ENCODE measurements around the gene BIRC7.

The BIRC7 gene

DNA sequence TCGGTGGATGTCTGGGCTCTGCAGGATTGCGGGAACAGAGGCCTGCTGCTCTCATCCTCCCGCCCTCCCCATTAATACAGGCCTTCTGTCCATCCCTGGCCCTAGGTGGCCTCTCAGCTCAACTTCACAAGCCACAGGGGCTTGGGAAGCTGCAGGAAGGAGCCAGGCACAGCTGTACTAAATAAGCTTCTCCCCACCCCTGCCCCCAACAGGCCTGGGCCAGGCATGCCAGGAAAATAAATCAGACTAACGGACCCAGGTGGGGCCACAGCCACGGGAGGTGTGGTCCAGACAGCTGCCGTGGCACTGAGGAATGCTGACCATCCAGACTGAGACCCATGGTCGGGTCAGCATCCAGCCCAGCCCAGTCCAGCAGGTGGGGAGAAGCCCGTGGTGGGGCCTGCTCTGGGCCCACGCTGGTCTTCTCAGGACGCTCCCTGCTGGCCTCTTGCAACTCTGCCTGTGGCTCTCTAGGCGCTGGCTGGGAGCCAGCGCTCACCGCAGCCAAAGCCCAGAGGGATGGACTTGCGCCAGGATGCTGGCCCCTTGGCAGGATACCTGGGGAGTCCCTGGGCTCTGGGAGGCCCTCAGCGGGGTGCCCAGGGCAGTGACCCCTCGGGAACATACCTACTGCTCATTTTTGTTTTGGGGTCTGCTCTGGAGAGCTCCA lies 11.2 kb upstream of the BIRC7 start:
- DNase-seq (ENCODE audit: low read depth in 2 of 2), result no peak

DNA sequence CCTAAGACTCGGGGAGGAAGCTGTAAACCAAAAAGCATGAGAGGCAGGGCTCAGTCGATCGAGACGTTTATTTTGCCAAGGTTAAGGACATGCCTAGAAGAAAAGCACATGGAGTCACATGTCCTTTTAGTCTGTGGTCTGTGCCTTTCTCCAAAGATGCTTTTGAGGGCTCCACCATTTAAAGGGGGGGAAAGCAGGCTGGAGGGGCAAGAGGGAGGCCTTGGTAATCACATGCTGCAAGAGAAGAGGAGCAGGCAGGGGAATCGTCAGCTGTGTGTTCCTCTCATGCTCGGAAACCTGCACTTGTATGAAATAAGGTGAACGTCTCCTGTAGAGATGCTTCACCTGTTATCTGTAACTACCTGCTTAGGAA lies 10.6 kb upstream of the BIRC7 start:
- DNase-seq (ENCODE audit: low read depth in 2 of 2), result no peak

DNA sequence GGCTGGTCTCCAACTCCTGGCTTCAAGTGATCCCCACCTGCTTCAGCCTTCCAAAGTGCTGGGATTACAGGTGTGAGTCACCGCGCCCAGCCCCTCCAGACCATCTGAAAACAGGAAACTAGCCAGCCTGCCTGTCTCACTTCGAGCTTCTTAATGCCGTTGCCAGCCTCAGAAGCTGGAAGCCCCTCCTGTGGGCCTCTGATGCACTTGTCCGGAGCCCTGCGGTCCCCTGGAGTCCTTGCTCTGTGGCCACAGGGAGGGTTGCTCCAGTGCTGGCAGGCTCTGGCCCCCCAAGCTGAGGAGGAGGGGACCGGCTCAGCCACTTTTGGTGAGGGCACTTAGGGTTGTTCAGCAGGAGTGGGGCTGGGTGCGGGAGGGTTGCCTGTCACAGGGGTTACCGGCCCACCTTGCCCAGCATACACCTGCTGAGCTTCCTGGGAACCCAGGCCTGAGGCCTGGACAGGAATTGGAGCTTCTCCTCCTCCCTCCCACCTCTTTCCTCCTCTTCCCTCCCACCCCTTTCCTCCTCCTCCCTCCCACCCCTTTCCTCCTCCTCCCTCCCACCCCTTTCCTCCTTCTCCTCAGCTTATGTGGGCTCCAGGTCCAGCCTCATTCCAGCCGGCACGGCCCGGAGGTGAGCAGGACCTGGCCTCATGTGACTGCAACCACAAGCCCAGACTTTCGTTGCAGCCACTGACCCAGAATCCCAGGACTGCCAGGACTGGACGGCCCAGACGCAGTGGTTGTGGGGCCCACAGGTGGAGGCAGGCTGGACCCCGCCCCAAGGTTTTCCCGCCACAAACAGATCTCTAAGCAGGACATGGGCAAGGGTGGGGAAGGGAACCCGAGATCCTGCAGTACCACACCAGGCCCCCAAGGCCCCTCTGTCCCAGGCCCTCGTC lies 9.4 kb upstream of the BIRC7 start:
- DNase-seq (ENCODE audit: low read depth in 2 of 2), result no peak

DNA sequence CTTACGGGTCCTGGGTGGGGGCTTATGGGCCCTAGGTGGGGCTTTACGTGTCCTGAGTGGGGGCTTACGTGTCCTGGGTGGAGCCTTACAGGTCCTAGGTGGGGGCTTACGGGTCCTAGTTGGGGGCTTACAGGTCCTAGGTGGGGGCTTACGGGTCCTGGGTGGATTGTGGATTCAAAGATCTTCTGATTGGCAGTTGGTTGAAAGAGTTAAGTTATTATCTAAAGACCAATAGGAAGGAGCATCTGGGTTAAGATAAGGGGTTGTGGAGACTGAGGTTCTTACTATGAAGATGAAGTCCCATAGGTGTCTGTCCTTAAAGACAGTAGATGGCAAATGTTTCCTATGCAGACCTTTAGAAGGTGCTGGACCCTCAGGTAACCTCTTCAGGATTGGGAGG lies 8.4 kb upstream of the BIRC7 start:
- no peak for DNase-seq (ENCODE audit: low read depth in 2 of 2)

DNA sequence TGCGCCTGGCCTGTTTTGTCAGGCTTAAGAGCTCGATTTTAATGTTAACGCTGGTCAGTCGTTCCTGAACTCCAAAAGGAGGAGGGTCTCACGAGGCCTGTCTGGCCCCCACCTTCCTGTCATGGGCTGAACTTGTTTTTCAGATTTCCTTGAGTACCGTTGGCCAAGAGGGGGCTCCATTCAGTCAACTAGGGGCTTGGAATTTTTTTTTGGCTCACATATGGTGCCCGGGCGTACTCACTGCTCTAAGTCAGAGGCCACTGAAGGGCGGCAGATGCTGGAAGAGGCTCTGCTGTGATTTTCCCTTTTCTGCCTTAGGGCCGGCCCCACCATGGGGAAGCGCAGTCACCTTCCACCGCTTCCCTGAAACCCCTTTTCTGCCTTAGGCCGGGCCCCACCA lies 6.9 kb upstream of the BIRC7 start:
- no peak for DNase-seq (ENCODE audit: low read depth in 2 of 2)

DNA sequence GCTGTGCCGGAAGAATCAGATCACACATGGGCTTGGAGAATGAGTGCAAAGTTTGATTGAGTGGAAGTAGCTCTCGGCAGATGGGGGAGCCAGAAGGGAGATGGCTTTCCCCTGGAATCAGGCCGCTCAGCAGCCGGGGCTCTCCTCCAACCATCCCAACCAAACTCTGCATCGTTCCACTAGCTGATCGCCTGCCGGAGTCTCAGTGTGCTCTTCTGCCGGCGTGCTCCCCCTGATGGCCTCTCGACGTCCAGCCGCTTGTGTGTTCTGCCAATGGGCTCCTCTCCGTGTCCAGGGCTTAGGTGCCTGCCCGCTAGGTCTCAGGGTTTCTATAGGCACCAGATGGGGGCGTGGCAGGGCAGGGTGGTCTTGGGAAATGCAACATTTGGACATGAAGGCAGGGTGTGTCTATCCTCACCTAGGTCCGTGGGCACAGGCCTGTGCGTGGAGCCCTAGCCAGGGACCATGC lies 4.9 kb upstream of the BIRC7 start:
- no peak for DNase-seq (ENCODE audit: low read depth in 2 of 2)

DNA sequence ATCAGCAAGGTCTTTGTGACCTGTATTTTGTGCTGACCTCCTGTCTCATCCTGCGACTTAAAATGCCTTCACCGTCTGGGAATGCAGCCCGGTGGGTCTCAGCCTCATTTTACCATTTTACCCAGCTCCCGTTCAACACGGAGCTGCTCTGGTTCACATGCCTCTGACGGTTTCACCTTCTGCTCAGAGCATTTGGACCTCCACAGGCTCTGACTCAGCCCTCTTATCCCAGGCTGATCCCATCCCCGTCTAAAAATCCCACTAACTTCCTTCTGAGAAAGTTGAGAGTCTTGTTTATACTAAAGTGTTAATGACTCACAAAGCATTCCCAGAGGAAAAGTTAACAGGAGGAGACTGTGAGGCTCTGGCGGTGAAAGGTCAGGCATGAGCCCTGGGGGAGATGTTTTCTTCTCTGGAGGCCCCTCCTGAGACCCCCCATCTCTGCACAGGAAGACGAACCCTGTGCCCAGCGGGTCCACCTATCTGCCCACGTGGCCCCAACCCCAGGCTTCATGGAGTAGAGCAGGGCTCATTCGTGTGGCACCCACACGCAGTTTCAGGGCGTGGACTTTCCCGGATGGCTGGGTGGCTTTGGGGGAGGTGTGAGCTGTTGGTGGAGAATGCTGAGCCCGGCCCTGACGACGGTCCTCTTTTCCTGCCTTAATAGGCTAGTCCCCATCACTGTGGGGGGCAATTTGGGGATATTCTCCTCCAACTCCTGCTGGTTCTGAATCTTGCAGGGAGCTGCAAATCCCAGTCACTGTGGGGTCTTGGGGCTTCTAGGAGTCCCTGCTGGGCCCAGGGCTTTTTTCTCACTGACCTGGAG lies 3.3 kb upstream of the BIRC7 start:
- no peak for DNase-seq (ENCODE audit: low read depth in 2 of 2)

DNA sequence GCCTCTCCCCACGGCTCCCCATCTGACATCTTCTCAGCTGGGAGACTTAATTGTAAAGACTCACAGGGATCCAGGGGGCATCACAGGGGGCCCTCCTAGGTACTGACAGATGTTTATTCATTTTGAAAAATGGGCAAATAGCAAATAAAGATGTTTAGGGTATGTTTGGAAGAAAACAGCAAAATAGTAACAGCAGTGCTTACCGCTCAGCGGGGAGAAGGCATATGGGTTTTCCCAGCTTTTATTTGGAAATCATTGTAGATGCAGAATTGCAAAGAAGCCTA lies 2.7 kb upstream of the BIRC7 start:
- DNase-seq (ENCODE audit: low read depth in 2 of 2), result no peak

DNA sequence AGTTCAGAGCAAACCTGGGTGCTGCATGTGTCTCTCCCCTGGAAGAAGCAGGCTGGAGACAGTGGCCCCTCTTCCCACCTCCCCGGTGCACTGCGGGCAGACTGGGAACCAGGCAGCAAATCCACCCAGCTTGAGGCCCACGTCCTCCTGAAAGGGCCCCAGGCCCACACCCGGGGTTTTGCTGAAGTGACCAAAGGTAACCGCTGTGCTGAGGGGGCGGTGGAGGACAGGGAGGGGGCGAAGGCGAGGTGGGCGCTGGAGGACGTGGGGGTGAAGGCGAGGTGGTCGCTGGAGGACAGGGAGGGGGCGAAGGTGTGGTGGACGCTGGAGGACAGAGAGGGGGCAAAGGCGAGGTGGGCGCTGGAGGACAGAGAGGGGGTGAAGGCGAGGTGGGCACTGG lies 1.8 kb upstream of the BIRC7 start:
- DNase-seq (ENCODE audit: low read depth in 2 of 2), result no peak

DNA sequence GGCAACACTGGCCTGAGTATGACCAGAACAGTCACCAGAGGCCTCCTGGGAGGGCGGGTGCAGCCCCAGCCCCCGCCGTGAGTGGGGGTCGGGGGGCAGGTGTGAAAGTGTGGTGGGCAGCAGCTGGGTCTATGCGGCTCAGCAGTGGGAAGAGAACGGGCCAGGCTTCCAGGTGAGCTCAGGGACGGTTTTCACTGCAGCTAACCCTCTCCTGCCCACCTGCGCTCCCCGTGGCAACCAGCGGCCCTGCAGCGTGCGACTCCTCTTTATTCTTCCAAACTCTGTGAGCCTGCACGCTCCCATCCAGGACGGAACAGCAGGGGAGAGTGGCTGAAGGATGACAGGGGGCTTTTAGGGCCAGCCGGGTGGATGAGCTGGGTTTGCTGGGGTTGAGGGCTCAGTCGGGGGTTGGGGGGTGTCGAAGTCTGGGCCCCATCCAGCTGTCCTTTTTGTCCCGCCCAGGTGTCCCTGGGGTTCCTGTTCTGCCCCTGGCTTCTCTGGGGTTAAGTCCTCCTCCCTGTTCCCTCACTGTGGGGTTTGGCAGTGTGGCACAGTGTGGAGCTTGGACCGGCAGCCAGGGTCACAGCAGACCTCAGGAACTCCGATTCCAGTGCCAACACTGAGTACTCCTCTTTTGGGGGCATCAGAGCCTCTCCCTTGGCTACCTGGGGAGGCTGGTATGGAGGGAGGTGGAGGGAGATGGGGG lies 859 bp upstream of the BIRC7 start:
- DNase-seq (ENCODE audit: low read depth in 2 of 2), result no peak

DNA sequence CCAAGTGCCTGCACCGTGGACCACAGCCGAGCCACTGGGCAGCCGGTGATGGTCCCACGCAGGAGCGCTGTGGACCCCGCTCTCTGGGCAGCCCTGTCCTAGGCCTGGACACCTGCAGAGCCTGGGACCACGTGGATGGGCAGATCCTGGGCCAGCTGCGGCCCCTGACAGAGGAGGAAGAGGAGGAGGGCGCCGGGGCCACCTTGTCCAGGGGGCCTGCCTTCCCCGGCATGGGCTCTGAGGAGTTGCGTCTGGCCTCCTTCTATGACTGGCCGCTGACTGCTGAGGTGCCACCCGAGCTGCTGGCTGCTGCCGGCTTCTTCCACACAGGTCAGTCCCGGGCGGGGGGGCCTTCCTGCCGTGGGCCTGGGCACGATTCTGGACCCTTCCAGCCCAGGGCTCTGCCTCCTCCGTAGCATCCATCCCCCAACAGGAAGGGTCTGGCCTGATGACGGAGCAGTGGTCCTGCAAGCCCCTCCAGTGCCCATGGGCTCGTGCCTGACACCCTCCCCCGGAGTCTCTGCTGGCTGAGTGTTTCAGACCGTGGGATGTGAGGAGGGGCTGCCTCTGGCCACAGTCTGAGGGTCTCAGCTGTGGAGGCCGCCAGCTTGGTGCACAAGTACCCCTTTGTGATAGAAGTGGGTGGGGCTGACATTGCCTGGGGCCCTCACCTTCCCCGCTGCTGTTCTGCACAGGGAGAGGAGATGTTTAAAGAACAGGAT lies 572 bp downstream of the BIRC7 start:
- no peak for DNase-seq (ENCODE audit: low read depth in 2 of 2)

DNA sequence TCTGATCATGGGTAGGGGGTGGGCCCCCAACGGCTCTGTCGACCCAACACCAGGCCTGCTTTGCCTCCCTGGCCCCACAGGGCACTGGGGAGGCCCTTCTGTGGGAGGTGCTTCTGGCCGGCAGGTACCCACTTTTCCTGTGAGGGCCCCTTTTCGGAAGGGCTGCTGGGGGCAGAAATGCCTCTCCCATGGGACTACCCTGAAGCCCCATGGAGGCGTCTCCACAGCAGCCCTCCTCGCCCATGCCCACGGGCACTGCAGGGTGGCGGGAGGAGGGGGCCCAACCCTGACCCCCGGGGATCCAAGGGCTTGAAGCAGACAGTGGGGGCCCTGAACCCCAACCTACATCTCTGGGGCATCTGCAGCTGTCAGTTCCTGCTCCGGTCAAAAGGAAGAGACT lies 2.3 kb downstream of the BIRC7 start:
- no peak for DNase-seq (ENCODE audit: low read depth in 2 of 2)

DNA sequence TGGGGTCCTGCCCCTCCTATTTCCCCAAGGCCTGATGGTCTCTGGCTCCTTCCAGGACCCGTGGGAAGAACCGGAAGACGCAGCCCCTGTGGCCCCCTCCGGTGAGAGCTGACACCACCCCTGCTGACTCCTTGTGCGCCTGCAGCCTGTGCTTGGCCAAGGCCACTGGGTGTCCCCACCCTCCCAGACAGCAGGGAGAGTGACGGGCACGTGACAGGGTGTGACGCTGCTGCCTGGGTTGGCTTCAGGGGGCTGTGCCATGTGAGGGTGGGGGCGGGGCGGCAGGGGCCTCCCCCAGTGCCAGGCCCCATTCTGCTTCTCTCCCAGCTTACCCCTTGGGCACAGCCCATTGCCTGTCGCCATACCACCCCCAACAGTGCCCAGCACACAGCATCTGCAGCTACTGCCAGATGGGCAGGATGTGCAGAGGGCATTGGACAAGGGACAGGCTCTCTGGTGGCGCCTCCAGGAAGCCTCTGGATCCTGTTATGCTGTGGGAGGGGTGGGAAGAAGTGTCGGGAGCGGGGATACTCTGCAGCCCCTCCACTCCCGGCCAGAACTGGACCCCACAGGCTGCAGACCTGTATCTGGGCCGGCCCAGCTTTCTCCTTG lies 2.9 kb downstream of the BIRC7 start:
- DNase-seq (ENCODE audit: low read depth in 2 of 2), result no peak

DNA sequence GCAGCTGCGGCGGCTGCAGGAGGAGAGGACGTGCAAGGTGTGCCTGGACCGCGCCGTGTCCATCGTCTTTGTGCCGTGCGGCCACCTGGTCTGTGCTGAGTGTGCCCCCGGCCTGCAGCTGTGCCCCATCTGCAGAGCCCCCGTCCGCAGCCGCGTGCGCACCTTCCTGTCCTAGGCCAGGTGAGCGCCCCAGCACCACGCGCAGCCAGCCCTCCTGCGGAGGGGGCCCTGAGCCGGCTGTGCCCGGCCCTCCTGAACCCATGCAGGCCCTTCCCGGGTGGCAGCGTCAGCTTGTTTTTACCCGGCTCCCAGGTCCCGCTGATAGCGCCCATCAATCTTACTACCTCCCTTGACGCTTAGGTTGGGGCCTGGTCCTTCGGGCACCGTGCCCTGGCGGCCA lies 3.7 kb downstream of the BIRC7 start:
- DNase-seq (ENCODE audit: low read depth in 2 of 2), result no peak

DNA sequence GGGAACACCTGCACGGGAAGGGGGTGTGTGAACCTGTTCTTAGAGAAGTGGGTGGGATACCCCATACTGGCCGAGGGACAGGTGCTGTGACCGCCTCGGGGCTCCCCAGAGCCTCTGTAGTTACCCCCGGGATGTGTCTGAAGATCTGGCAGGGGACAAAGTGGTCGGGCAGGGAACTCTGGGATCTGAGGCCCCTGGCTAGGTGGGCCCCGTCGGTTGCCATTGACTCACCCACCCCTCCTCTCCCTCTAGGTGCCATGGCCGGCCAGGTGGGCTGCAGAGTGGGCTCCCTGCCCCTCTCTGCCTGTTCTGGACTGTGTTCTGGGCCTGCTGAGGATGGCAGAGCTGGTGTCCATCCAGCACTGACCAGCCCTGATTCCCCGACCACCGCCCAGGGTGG lies 4.3 kb downstream of the BIRC7 start:
- DNase-seq (ENCODE audit: low read depth in 2 of 2), result no peak

DNA sequence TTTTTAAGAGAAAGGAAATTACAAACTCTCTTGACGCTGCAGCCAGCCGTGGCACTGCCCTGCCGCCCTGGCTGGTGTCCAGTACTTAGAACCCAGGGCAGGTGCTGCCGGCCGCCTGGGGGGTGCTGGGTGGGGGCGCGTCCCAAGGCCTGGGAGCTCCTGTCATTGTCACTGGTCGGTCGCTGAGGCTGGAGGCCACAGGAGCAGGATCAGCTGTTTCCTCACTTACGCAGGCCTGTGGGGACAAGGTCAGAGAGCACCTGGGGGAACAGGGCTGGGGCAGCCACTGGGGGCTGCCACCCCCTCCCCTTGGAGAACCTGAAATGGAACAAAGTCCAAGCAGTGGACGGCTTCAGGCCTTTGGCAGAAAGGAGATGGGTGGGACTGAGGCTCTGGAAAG lies 5.6 kb downstream of the BIRC7 start:
- DNase-seq (ENCODE audit: low read depth in 2 of 2), result no peak

DNA sequence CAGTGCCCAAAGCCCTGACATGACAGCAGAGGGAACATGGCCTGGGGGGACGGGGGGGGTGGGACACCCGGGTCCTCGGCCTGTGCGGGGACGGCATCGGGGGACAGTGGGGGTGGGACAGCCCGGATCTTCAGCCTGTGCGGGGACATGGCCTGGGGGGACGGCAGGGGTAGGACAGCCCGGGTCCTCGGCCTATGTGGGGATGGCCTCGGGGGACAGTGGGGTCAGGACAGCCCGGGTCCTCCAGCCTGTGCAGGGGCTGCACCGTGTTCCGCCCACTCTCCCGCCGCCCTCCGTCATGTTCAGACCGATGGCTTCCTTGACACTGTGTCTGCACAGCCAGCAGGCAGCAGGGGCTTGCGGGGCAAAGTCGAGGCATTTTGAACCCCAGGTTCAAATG lies 7.0 kb downstream of the BIRC7 start:
- no peak for DNase-seq (ENCODE audit: low read depth in 2 of 2)

DNA sequence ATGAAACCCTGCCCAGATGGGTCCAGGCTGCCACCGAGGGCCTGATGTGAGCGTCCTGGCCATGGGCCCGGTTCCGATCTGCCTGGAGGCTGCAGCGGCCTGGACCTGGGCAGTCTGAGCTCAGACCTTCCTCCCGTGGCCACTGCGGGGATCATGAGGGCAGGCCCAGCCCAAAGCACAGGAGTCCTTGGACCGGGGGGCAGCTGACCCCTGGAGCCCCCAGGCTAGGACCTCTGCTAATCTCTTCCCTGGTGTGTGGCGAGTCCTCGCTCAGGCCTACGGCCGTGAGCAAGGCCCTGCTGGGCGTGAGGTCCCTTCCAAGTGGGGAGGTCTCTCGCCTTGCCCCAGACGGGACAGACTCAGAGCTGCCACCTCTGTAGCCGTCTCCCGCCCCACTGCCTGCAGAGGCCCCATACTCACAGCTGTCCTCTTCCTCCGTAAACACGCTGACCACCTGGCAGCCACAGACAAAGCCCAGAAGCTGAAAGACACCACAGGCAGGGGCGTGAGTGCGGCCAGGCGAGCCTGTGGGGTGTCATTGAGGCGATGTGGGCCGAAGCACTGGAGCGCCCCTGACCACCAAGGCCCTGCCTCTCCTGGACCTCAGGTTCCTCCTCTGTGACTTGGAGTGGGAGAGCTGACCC lies 8.0 kb downstream of the BIRC7 start:
- DNase-seq (ENCODE audit: low read depth in 2 of 2), result no peak

DNA sequence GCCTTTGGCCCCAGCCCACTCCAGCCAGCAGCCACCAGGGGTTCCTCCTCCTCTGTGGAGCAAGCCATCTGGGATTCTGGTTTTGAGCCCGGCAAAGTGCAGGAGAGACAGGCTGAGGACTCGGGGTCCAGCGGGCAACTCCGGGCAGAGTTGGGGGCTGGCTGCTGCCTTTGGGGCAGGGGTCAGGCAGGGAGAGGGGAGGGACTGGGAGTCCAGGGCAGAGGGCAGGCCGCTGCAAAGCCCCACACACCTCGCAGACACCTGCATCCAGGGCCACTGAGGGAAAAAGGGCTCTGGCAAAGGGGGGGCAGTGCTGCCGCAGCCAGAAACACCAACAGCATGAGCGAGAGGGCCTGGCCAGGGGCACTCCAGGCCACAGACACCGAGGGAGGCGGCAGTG lies 8.8 kb downstream of the BIRC7 start:
- DNase-seq (ENCODE audit: low read depth in 2 of 2), result no peak

DNA sequence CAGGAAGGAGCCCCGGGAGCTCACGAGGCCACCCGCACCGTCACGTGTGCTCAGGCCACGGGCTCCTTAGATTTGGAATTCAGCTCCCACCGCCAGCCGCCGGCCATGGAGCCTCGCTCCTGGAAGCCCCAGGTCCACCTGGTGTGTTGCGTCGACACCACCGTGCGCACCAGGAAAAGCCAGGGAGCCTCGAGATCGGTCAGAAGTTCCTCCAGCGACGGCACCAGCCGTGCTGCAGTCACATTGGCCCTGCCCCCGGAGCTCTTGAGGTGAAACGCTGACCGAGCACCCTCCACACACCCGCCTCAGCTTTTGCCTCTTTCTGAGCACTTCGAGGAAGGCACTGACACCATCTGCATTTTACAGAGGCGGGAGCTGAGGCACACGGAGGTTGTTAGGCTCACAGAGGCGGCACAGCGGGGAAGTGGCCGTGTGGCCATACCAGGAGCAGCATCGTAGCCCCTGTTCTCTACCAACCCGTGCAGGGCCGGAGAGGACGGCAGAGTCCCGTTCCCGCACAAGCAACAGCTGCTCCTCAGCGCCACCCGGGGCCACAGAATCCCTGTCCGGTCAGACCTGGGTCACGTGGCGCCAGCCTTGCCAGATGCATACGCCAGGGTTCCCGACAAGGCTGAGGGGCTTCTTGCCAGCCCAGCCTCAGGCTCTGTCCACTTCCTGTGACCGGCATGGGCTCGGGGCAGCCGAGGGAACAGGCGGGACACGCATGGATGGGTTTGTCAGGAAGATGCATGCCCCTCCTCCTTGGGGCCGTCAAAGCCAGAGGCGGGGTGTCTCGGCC lies 11.0 kb downstream of the BIRC7 start:
- DNase-seq (ENCODE audit: low read depth in 2 of 2), result no peak
